Measurements from ENCODE around the gene RTP1. TPM values are rescaled to one million over a fixed set of nuclear protein-coding genes. Genes with fewer than 3 reads are reported as not detected.
A peak's percentile ranks its signal among the peaks of the same experiment; 100 is the strongest.

Gene RTP1, protein sequence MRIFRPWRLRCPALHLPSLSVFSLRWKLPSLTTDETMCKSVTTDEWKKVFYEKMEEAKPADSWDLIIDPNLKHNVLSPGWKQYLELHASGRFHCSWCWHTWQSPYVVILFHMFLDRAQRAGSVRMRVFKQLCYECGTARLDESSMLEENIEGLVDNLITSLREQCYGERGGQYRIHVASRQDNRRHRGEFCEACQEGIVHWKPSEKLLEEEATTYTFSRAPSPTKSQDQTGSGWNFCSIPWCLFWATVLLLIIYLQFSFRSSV
- not detected for total RNA-seq

DNA sequence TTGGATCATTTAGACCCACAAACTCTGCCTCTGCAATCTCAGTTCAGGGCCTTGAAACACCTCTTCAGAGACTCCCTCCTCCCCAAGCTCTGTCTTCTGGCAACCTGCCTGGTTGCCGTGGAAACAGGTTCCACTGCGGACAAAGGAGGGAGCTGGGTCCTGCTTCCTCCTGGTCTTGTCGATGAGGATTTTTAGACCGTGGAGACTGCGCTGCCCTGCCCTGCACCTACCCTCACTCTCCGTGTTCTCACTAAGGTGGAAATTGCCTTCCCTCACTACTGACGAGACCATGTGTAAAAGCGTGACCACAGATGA is at the start of gene RTP1:
TSS of gene RTP1 (plus strand) at position 152 of the 315 bp plus-strand sequence. CDS start at position 182, 30 bp downstream.
- no peak for DNase-seq
- Histone ChIP-seq H3K4me3 (replicated peaks in 1 of 3) (no peak within 1 kb of the TSS), H3K27me3 (no peaks in the 10 kb centered on the region), H3K36me3 (no peaks in the 10 kb centered on the region), H3K4me1 (no peaks in the 10 kb centered on the region), H3K27ac (no peak within 1 kb of the TSS), H3K9me3 (no peaks in the 10 kb centered on the region)
- WGBS, 2 donors: 57 to 66% methylated on average over 8 of the region's 8 CpGs
- intact Hi-C loops (cut with DNase I): no loop called here
- TF ChIP-seq, protein P1, sequence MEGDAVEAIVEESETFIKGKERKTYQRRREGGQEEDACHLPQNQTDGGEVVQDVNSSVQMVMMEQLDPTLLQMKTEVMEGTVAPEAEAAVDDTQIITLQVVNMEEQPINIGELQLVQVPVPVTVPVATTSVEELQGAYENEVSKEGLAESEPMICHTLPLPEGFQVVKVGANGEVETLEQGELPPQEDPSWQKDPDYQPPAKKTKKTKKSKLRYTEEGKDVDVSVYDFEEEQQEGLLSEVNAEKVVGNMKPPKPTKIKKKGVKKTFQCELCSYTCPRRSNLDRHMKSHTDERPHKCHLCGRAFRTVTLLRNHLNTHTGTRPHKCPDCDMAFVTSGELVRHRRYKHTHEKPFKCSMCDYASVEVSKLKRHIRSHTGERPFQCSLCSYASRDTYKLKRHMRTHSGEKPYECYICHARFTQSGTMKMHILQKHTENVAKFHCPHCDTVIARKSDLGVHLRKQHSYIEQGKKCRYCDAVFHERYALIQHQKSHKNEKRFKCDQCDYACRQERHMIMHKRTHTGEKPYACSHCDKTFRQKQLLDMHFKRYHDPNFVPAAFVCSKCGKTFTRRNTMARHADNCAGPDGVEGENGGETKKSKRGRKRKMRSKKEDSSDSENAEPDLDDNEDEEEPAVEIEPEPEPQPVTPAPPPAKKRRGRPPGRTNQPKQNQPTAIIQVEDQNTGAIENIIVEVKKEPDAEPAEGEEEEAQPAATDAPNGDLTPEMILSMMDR (IDR thresholded peaks at IDR 0.05): no peak
- no peak for TF ChIP-seq POLR2A (IDR thresholded peaks at IDR 0.05)

DNA sequence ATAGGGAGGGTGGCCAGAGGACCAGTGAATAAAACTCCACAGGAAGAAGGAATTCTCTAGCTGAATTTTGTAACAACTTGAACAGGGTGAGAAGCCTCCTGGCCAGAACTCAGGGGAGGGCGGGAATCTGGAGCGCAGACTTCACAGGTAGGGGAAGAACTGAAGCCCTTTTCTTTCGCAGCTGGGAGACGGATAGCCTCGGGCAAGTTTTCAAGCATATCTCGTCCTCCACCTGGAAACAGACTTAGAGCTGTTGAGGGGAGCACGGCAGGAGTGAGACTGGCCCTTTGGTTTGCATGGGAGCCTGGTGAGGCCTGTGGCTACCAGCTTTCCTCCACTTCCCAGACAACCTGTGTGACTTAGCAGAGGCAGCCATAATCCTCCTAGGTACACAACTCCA is 47.1 kb upstream of the RTP1 start:
- TF ChIP-seq POLR2A (IDR thresholded peaks at IDR 0.05): no peak
- TF ChIP-seq, protein P1 (IDR thresholded peaks at IDR 0.05): no peak
- Histone ChIP-seq H3K27ac (no peak overlapping the region), H3K4me1 (no peaks in the 10 kb centered on the region), H3K36me3 (no peaks in the 10 kb centered on the region), H3K4me3 (replicated peaks in 1 of 3) (no peak overlapping the region), H3K27me3 (no peaks in the 10 kb centered on the region), H3K9me3 (no peaks in the 10 kb centered on the region)
- intact Hi-C loops (cut with DNase I): no loop called here
- DNase-seq: no peak
- WGBS, 2 donors: 92 to 95% methylated on average over 7 of the region's 7 CpGs

DNA sequence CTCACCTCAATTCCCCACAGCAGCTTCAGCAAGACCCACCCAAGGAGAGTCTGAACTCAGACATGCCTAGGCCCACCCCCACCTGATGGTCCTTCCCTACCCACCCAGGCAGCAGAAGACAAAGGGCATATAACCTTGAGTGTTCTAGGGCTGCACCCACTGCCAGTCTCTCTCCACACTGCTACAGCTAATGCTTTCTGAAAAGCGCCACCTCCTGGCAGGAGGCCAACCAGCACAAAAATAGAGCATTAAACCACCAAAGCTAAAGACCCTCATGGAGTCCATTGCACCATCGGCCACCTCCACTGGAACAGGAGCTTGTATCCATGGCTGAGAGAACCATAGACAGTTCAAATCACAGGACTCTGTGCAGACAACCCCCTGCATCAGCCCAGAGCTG is 46.7 kb upstream of the RTP1 start:
- H3K27me3 ChIP-seq: no peaks in the 10 kb centered on the region
- no peak for TF ChIP-seq POLR2A (IDR thresholded peaks at IDR 0.05)
- TF ChIP-seq, protein P1 (IDR thresholded peaks at IDR 0.05): no peak
- H3K4me1 ChIP-seq: no peaks in the 10 kb centered on the region
- peak; percentile 29 to 36 for DNase-seq
- 83 to 85% methylated on average over 2 of the region's 2 CpGs for WGBS, 2 donors
- intact Hi-C loops (cut with DNase I): no loop called here
- no peak overlapping the region for H3K4me3 ChIP-seq (replicated peaks in 1 of 3)
- H3K36me3 ChIP-seq: no peaks in the 10 kb centered on the region
- no peak overlapping the region for H3K27ac ChIP-seq
- no peaks in the 10 kb centered on the region for H3K9me3 ChIP-seq

DNA sequence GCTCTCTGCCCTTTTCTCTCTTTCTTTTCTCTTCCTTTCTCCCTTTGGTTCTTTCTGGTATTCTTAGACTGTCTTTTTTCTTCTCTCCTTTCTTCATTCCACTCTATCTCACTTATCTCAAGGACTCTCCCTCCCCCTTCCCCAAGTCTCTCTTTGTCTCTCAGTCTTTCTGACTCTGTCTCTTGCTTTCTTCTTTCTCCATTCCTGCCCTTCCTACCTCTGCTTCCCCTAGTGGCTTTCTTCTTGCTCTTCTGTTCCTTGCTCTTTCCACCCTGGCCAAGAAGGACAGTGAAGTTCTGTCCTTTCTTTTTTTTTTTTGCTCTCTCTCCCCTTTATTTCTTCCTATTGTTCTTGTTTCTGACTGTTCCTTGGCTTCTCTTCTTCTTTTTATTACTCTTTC is 35.7 kb upstream of the RTP1 start:
- Histone ChIP-seq H3K4me3 (replicated peaks in 1 of 3) (no peak overlapping the region), H3K27me3 (no peaks in the 10 kb centered on the region), H3K9me3 (no peaks in the 10 kb centered on the region), H3K36me3 (no peaks in the 10 kb centered on the region), H3K4me1 (no peaks in the 10 kb centered on the region), H3K27ac (no peak overlapping the region)
- TF ChIP-seq, protein P1 (IDR thresholded peaks at IDR 0.05): no peak
- TF ChIP-seq POLR2A (IDR thresholded peaks at IDR 0.05): no peak
- no peak for DNase-seq
- intact Hi-C loops (cut with DNase I): no loop called here

DNA sequence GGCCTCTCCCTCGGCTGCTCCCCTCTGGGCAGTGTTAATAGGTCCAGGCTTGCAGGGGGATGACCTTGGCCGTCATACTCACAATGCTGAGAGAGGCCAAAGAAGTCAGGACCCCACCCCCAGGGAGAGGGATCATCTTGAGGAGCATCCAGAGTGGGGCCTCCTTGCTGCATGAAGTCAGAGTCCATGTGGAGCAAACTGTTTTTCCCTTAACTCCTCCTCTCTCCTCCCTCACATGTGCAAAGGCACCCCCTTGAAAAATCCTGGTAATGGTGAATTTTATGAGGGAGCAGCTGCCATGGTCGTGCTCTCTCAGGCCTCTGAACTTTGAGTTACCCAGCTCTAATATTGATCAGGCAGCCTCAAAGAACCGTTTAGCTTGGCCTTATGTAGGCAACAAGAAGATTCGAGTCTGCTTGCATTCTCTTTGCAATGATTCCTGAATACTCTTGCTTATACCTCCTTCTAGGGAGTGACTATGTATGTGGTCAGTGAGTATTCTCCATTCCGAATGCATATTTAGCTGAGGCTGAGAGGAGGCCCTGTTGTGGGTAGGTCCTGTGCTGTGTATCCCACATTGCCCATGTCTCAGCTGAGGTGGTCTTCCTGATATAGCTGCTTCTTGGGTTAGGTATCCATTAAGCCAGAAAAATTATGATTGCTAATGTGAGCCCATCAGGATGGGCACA is 34.9 kb upstream of the RTP1 start:
- TF ChIP-seq POLR2A (IDR thresholded peaks at IDR 0.05): no peak
- TF ChIP-seq, protein P1 (IDR thresholded peaks at IDR 0.05): no peak
- Histone ChIP-seq H3K27me3 (no peaks in the 10 kb centered on the region), H3K4me1 (no peaks in the 10 kb centered on the region), H3K27ac (no peak overlapping the region), H3K36me3 (no peaks in the 10 kb centered on the region), H3K4me3 (replicated peaks in 1 of 3) (no peak overlapping the region), H3K9me3 (no peaks in the 10 kb centered on the region)
- intact Hi-C loops (cut with DNase I): no loop called here
- WGBS, 2 donors: 76 to 77% methylated on average over 6 of the region's 6 CpGs
- no peak for DNase-seq

Data from thyroid gland (tissue), 4 donors.